GM21381 (cell line): Measurements from ENCODE around the gene VWF.
A peak's percentile ranks its signal among the peaks of the same experiment; 100 is the strongest.
"Not testable (repeated sequence)": the region's sequence is repeated elsewhere in the genome, so short reads cannot be mapped to it uniquely, and the experiment has no call there.

Experiments
- ATAC-seq: cut with Tn5 transposase; IDR thresholded peaks from one replicate; pipeline ENCODE4 v1.9.1; 2021; ENCODE audit warnings: mild to moderate bottlenecking, moderate library complexity; ENCODE audit not compliant: unreplicated experiment

VWF gene

GRCh38 chr12:6041891-6042290, 82.6 kb downstream of the VWF start:
- ATAC-seq: no peak

GRCh38 chr12:6040815-6041214, 83.7 kb downstream of the VWF start:
- ATAC-seq: no peak

GRCh38 chr12:6039894-6040601, 84.4 kb downstream of the VWF start:
- peak; percentile 60 for ATAC-seq

- ATAC-seq: no peak
Observed at GRCh38 chr12:6038160-6038559, 86.3 kb downstream of the VWF start.

- ATAC-seq: no peak
Observed at GRCh38 chr12:6037459-6037858, 87.0 kb downstream of the VWF start.

- ATAC-seq: no peak
Observed at GRCh38 chr12:6036509-6036908, 88.0 kb downstream of the VWF start.

GRCh38 chr12:6034596-6034995, 89.9 kb downstream of the VWF start:
- ATAC-seq: no peak

- no peak for ATAC-seq
Observed at GRCh38 chr12:6033546-6033945, 90.9 kb downstream of the VWF start.

- ATAC-seq: no peak
Observed at GRCh38 chr12:6032726-6033125, 91.7 kb downstream of the VWF start.

GRCh38 chr12:6031001-6031400, 93.5 kb downstream of the VWF start:
- ATAC-seq: no peak

GRCh38 chr12:6030081-6030480, 94.4 kb downstream of the VWF start:
- ATAC-seq: no peak

GRCh38 chr12:6029401-6029800, 95.1 kb downstream of the VWF start:
- ATAC-seq: no peak

GRCh38 chr12:6026998-6027397, 97.5 kb downstream of the VWF start:
- ATAC-seq: no peak

GRCh38 chr12:6025703-6026298, 98.7 kb downstream of the VWF start:
- ATAC-seq: not testable (repeated sequence)

- ATAC-seq: not testable (repeated sequence)
Observed at GRCh38 chr12:6024066-6024465, 100.4 kb downstream of the VWF start.

- no peak for ATAC-seq
Observed at GRCh38 chr12:6020930-6021329, 103.5 kb downstream of the VWF start.

- ATAC-seq: not testable (repeated sequence)
Observed at GRCh38 chr12:6020511-6020910, 104.0 kb downstream of the VWF start.

GRCh38 chr12:6019256-6019655, 105.2 kb downstream of the VWF start:
- ATAC-seq: not testable (repeated sequence)

- no peak for ATAC-seq
Observed at GRCh38 chr12:6018265-6018664, 106.2 kb downstream of the VWF start.

- ATAC-seq: no peak
Observed at GRCh38 chr12:6016756-6017155, 107.7 kb downstream of the VWF start.

GRCh38 chr12:6016004-6016403, 108.5 kb downstream of the VWF start:
- ATAC-seq: not testable (repeated sequence)

GRCh38 chr12:6015271-6015670, 109.2 kb downstream of the VWF start:
- not testable (repeated sequence) for ATAC-seq
